Panc1 (cell line): ENCODE measurements around the gene TBXAS1.

Experiments
- POLR2AphosphoS5 ChIP-seq: IDR thresholded peaks from 2 replicates; pipeline ENCODE4 v1.6.1; 2012; ENCODE audit warnings: mild to moderate bottlenecking, low read depth, low read length, moderate library complexity
- TF ChIP-seq, protein P1 (sequence below): fragments of 450-650 bp; IDR thresholded peaks from 2 replicates; pipeline ENCODE4 v1.5.1; 2017; ENCODE audit warnings: mild to moderate bottlenecking
- TF ChIP-seq, protein P2 (sequence below), 2 experiments: IDR thresholded peaks; 2 replicates each; pipeline ENCODE4 v1.6.1; 2011 to 2012; ENCODE audit warnings: low read depth in 2 of 2, control low read depth in 1 of 2, low read length in 1 of 2, mild to moderate bottlenecking in 1 of 2, moderate library complexity in 1 of 2; ENCODE audit not compliant: insufficient read depth in 1 of 2

DNA sequence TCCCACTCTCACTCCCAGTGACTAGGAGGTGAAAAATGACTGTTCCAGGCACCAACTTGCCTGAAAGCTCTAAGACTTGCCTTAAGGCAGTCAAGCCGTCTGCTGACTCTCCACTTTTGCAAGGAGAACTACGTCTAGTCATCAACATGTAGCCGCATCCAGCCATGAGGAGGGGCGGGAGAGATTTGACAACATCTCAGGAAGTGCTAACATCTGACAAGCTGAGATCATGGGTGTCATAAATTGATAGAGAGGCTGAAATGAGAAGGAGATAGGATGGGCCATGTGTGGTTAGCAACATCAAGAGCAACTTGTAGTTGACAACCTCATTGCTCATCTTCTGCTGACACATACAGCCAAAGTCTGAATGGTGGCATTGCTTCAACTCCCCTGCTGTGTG is 9.0 kb upstream of the TBXAS1 start:
- TF ChIP-seq, protein P1, sequence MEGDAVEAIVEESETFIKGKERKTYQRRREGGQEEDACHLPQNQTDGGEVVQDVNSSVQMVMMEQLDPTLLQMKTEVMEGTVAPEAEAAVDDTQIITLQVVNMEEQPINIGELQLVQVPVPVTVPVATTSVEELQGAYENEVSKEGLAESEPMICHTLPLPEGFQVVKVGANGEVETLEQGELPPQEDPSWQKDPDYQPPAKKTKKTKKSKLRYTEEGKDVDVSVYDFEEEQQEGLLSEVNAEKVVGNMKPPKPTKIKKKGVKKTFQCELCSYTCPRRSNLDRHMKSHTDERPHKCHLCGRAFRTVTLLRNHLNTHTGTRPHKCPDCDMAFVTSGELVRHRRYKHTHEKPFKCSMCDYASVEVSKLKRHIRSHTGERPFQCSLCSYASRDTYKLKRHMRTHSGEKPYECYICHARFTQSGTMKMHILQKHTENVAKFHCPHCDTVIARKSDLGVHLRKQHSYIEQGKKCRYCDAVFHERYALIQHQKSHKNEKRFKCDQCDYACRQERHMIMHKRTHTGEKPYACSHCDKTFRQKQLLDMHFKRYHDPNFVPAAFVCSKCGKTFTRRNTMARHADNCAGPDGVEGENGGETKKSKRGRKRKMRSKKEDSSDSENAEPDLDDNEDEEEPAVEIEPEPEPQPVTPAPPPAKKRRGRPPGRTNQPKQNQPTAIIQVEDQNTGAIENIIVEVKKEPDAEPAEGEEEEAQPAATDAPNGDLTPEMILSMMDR, result no peak
- no peak for TF ChIP-seq POLR2AphosphoS5
- TF ChIP-seq, protein P2, sequence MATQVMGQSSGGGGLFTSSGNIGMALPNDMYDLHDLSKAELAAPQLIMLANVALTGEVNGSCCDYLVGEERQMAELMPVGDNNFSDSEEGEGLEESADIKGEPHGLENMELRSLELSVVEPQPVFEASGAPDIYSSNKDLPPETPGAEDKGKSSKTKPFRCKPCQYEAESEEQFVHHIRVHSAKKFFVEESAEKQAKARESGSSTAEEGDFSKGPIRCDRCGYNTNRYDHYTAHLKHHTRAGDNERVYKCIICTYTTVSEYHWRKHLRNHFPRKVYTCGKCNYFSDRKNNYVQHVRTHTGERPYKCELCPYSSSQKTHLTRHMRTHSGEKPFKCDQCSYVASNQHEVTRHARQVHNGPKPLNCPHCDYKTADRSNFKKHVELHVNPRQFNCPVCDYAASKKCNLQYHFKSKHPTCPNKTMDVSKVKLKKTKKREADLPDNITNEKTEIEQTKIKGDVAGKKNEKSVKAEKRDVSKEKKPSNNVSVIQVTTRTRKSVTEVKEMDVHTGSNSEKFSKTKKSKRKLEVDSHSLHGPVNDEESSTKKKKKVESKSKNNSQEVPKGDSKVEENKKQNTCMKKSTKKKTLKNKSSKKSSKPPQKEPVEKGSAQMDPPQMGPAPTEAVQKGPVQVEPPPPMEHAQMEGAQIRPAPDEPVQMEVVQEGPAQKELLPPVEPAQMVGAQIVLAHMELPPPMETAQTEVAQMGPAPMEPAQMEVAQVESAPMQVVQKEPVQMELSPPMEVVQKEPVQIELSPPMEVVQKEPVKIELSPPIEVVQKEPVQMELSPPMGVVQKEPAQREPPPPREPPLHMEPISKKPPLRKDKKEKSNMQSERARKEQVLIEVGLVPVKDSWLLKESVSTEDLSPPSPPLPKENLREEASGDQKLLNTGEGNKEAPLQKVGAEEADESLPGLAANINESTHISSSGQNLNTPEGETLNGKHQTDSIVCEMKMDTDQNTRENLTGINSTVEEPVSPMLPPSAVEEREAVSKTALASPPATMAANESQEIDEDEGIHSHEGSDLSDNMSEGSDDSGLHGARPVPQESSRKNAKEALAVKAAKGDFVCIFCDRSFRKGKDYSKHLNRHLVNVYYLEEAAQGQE (IDR thresholded peaks at IDR 0.05; ENCODE audit: insufficient read depth in 1 of 2, low read depth in 2 of 2, low read length in 1 of 2), result no peak
